ENCODE data around the gene RNGTT. TPM values are rescaled to one million over a fixed set of nuclear protein-coding genes. Genes with fewer than 3 reads are reported as not detected.

RNGTT gene
- total RNA-seq, 2 donors from 2014 or later, result 18.1 to 18.2 TPM

GRCh38 chr6:88655586-88655985, 307.8 kb downstream of the RNGTT start:
- Mint-ChIP-seq H3K27me3 (ENCODE audit: low read depth) (no peaks in the 10 kb centered on the region), H3K4me1 (ENCODE audit: low read depth) (no peaks in the 10 kb centered on the region), H3K4me3 (no peak overlapping the region), H3K27ac (peak overlapping the region; percentile 50), H3K36me3 (ENCODE audit: insufficient read depth in 2 of 2) (peaks cover 13% of the 10 kb centered on the region in 2 donors), H3K9me3 (peaks cover 2 to 6% of the 10 kb centered on the region in 2 donors)
- DNase-seq (no peak), ATAC-seq (replicated peaks in 1 of 2) (peak in 1 of 2 donors; percentile 69)

- Mint-ChIP-seq H3K36me3 (ENCODE audit: insufficient read depth in 2 of 2) (peaks cover 3 to 7% of the 10 kb centered on the region in 2 donors), H3K27me3 (ENCODE audit: low read depth) (no peaks in the 10 kb centered on the region), H3K4me1 (ENCODE audit: low read depth) (no peaks in the 10 kb centered on the region), H3K4me3 (no peak overlapping the region), H3K27ac (no peak overlapping the region), H3K9me3 (peaks cover 0 to 2% of the 10 kb centered on the region in 2 donors)
- ATAC-seq (replicated peaks in 1 of 2) (no peak), DNase-seq (no peak)
These were observed 309.5 kb downstream of the RNGTT start for GRCh38 chr6:88653936-88654335.

GRCh38 chr6:88651400-88651799, 312.0 kb downstream of the RNGTT start:
- H3K9me3 Mint-ChIP-seq, result peaks cover 0 to 3% of the 10 kb centered on the region in 2 donors
- DNase-seq, result no peak

DNA sequence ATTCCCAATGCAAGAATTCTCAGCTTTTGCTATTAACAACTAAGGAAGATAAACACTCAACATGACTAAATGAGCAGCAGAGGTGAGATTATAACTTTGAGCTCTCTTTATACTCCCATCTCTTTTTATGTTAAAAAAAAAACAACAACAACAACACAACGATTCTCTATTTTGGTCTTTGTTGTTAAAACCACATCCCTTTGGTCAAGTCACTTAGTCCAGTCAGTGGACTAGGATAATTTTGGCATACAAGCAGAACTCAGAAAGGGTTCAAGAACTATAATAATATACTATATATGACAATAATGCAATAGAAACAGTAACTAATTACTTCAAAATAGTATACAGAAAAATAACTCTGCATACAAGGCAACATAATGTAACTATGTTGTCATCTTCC, 312.4 kb downstream of the RNGTT start:
- ATAC-seq (replicated peaks in 1 of 2) (no peak), DNase-seq (no peak)
- Mint-ChIP-seq H3K27me3 (ENCODE audit: low read depth) (no peaks in the 10 kb centered on the region), H3K4me1 (ENCODE audit: low read depth) (no peaks in the 10 kb centered on the region), H3K9me3 (peaks cover 0 to 3% of the 10 kb centered on the region in 2 donors), H3K27ac (no peak overlapping the region), H3K4me3 (no peak overlapping the region), H3K36me3 (ENCODE audit: insufficient read depth in 2 of 2) (peaks cover 0 to 8% of the 10 kb centered on the region in 2 donors)

More at GRCh38 chr6:88651400-88651799, 312.0 kb downstream of the RNGTT start:
- peaks cover 0 to 8% of the 10 kb centered on the region in 2 donors for H3K36me3 Mint-ChIP-seq (ENCODE audit: insufficient read depth in 2 of 2)
- no peaks in the 10 kb centered on the region for H3K4me1 Mint-ChIP-seq (ENCODE audit: low read depth)
- no peak overlapping the region for H3K27ac Mint-ChIP-seq
- no peaks in the 10 kb centered on the region for H3K27me3 Mint-ChIP-seq (ENCODE audit: low read depth)
- no peak for ATAC-seq (replicated peaks in 1 of 2)
- no peak overlapping the region for H3K4me3 Mint-ChIP-seq

- H3K9me3 Mint-ChIP-seq, result peaks cover 0 to 5% of the 10 kb centered on the region in 2 donors
- DNase-seq, result no peak
- no peaks in the 10 kb centered on the region for H3K4me1 Mint-ChIP-seq (ENCODE audit: low read depth)
- H3K36me3 Mint-ChIP-seq (ENCODE audit: insufficient read depth in 2 of 2), result peaks cover 0 to 8% of the 10 kb centered on the region in 2 donors
- no peak overlapping the region for H3K4me3 Mint-ChIP-seq
- peak in 1 of 2 donors; percentile 63 for ATAC-seq (replicated peaks in 1 of 2)
- no peaks in the 10 kb centered on the region for H3K27me3 Mint-ChIP-seq (ENCODE audit: low read depth)
- no peak overlapping the region for H3K27ac Mint-ChIP-seq
These were observed 313.3 kb downstream of the RNGTT start for GRCh38 chr6:88650029-88650619.

DNA sequence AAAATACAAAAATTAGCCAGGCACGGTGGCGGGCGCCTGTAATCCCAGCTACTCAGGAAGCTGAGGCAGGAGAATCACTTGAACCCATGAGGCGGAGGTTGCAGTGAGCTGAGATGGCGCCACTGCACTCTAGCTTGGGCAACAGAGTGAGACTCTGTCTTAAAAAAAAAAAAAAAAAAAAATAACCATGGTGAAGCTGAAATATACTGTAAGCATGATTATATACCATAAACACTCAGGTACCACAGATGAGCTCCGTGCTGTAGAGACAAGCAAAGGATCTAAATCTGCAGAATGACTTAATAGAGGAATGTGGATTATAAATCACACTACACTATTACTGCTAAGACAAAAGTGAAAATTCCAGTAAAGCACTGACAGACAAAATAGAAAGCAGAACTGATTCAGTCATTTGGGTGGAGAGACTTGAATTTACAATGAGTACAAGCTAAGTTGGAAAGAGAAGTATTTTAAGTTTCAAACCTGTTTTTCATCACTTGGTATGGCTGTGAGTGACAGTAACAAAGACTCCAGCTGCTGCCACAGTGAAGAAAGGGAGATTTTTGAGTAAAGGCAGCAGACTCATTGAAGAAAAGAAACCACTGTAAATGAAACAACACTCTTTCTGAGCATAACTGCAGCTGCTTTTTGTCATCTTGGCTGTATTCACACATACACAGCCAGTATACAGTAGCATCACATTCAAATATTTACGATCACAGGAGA, 322.1 kb downstream of the RNGTT start:
- Mint-ChIP-seq H3K27ac (peak overlapping the region; percentile 31), H3K4me1 (ENCODE audit: low read depth) (peaks cover 9% of the 10 kb centered on the region), H3K9me3 (peaks cover 0 to 2% of the 10 kb centered on the region in 2 donors), H3K27me3 (ENCODE audit: low read depth) (no peaks in the 10 kb centered on the region), H3K36me3 (ENCODE audit: insufficient read depth in 2 of 2) (no peaks in the 10 kb centered on the region), H3K4me3 (peak overlapping the region in 1 of 2 donors; percentile 0)
- DNase-seq (no peak), ATAC-seq (replicated peaks in 1 of 2) (peak; percentile 63 to 94)

DNA sequence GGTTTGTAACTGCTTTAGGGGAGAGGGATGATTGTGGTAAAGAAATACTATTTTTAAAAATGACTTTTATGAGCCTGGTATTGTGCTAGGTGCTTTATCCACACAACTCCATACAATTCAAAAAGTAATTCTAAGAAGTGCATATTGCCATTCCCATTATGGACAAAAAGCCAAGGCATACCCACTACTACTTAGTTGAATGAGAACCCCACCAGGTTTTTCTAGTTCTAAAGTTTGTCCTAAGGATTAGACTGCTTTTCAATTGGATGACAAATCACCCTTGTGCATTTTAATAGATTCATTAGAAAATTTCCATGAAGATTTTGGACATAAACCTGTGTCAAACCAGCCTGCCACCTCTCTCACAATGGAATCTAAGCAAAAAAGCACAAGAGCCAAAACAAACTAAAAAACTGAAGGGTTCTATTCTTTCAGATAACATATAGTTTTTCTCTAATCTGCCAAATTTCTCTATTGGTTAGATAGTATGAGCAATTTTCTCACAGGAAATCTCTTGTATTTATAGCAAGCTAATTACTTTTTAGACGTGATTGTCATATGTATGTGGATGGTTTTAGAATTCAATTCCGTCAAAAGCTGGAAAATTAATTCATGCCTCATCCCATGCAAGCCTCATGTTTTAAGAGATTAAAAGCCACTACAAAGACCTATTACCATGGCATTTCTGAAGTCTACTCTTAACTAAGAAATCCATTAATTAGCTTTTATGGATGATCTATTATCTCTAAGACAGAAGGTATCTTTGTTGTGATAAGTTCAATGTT, 325.5 kb downstream of the RNGTT start:
- Mint-ChIP-seq H3K4me1 (ENCODE audit: low read depth) (peaks cover 9% of the 10 kb centered on the region), H3K9me3 (no peaks in the 10 kb centered on the region), H3K4me3 (no peak overlapping the region), H3K27ac (no peak overlapping the region), H3K36me3 (ENCODE audit: insufficient read depth in 2 of 2) (no peaks in the 10 kb centered on the region), H3K27me3 (ENCODE audit: low read depth) (no peaks in the 10 kb centered on the region)
- ATAC-seq (replicated peaks in 1 of 2), result no peak
- no peak for DNase-seq

GRCh38 chr6:88636871-88637270, 326.5 kb downstream of the RNGTT start:
- no peak for DNase-seq
- no peak for ATAC-seq (replicated peaks in 1 of 2)
- no peaks in the 10 kb centered on the region for H3K27me3 Mint-ChIP-seq (ENCODE audit: low read depth)
- H3K27ac Mint-ChIP-seq, result no peak overlapping the region
- H3K9me3 Mint-ChIP-seq, result no peaks in the 10 kb centered on the region
- H3K4me1 Mint-ChIP-seq (ENCODE audit: low read depth), result peaks cover 6% of the 10 kb centered on the region
- no peak overlapping the region for H3K4me3 Mint-ChIP-seq
- no peaks in the 10 kb centered on the region for H3K36me3 Mint-ChIP-seq (ENCODE audit: insufficient read depth in 2 of 2)

GRCh38 chr6:88633782-88634181, 329.6 kb downstream of the RNGTT start:
- ATAC-seq (replicated peaks in 1 of 2) (no peak), DNase-seq (no peak)
- Mint-ChIP-seq H3K27me3 (ENCODE audit: low read depth) (no peaks in the 10 kb centered on the region), H3K27ac (no peak overlapping the region), H3K4me3 (no peak overlapping the region), H3K9me3 (no peaks in the 10 kb centered on the region), H3K36me3 (ENCODE audit: insufficient read depth in 2 of 2) (no peaks in the 10 kb centered on the region), H3K4me1 (ENCODE audit: low read depth) (no peaks in the 10 kb centered on the region)

DNA sequence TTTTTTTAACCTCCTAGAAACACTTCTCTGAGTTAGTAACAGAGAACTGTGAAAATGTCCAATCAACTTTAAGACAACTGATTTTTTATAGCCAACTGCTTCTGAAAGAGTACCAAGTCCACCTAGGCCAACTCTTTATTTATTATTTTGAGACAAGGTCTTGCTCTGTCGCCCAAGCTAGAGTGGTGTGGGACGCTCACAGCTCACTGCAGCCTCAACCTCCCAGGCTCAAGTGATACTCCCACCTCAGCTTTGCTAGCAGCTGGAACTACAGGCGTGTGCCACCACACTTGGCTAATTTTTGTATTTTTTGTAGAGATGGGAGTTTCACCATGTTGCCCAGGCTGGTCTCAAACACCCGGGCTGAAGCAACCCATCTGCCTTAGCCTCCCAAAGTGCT, 331.6 kb downstream of the RNGTT start:
- Mint-ChIP-seq H3K27ac (no peak overlapping the region), H3K27me3 (ENCODE audit: low read depth) (no peaks in the 10 kb centered on the region), H3K9me3 (no peaks in the 10 kb centered on the region), H3K4me3 (no peak overlapping the region), H3K36me3 (ENCODE audit: insufficient read depth in 2 of 2) (no peaks in the 10 kb centered on the region), H3K4me1 (ENCODE audit: low read depth) (no peaks in the 10 kb centered on the region)
- DNase-seq (no peak), ATAC-seq (replicated peaks in 1 of 2) (no peak)

DNA sequence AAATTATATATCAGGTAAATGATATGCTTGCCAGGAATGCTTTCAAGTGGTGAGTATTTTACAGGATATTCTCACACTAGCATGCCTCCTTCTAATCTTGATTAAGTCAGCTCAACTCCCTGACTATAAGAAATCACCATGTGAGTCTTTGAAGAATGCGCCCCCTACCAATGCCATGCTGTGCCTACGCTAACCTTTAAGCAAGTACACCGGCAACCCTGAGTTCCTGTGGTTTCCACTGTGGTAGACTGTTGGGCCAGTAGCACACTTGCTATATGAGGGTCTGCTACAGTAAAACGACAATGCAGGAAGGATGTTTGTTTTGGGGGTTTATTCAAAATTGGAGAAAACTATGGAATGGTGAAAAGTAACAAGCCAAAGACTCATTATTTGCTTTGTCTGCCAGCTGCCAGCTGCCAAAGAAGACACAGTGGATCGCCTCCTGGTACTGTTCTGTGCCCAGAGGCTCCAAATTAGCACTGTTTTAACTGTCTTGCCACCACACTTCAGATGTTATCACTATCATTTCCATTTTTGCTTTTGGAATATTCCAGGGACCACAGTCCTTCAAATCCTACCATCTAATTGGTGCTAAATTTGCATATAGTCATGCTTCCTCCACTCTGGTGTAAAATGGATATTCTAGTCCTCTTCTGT, 333.5 kb downstream of the RNGTT start:
- no peaks in the 10 kb centered on the region for H3K36me3 Mint-ChIP-seq (ENCODE audit: insufficient read depth in 2 of 2)
- ATAC-seq (replicated peaks in 1 of 2), result no peak
- no peak overlapping the region for H3K4me3 Mint-ChIP-seq
- H3K27ac Mint-ChIP-seq, result no peak overlapping the region
- DNase-seq, result no peak
- no peaks in the 10 kb centered on the region for H3K9me3 Mint-ChIP-seq
- H3K27me3 Mint-ChIP-seq (ENCODE audit: low read depth), result no peaks in the 10 kb centered on the region
- no peaks in the 10 kb centered on the region for H3K4me1 Mint-ChIP-seq (ENCODE audit: low read depth)

DNA sequence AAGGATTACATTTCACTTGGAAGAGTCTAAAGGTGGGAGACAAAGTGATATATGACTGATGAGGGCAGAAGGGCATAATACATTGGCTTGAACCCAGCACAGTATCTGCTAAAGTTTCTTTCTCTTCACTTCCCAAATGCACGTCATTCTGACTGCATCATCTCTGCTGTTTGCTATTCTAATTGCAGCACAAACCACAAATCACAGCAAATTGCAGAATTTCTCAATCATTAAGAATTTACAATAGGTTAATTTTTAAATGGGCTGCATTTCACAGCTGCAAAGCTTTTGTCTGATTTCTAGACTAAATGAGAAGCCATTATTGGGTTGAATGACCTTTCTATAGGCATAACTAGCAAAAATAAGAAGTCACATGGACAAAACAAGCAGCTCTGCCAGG, 337.0 kb downstream of the RNGTT start:
- H3K9me3 Mint-ChIP-seq, result peaks cover 0 to 3% of the 10 kb centered on the region in 2 donors
- H3K27me3 Mint-ChIP-seq (ENCODE audit: low read depth), result no peaks in the 10 kb centered on the region
- no peak overlapping the region for H3K27ac Mint-ChIP-seq
- no peaks in the 10 kb centered on the region for H3K36me3 Mint-ChIP-seq (ENCODE audit: insufficient read depth in 2 of 2)
- no peaks in the 10 kb centered on the region for H3K4me1 Mint-ChIP-seq (ENCODE audit: low read depth)
- DNase-seq (no peak), ATAC-seq (replicated peaks in 1 of 2) (no peak)
- no peak overlapping the region for H3K4me3 Mint-ChIP-seq

DNA sequence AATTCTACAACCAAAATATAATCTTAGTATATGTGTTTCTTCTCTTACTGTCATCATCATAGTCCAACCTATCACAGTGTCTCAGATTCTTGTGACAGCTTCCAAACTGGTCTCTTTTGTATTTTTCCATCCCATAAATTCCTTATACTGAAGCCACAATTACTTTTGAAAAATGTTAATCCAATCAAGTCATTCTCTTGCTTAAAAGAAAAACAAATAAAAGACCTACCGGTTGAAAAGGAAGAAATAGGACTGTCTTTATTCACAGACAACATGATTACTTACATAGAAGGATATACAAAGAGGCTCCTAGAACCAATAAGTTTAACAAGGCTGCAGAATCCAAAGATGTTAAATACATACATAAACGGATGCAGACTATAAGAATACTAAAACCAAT, 339.9 kb downstream of the RNGTT start:
- Mint-ChIP-seq H3K9me3 (peaks cover 0 to 3% of the 10 kb centered on the region in 2 donors), H3K27ac (peak overlapping the region; percentile 29), H3K36me3 (ENCODE audit: insufficient read depth in 2 of 2) (no peaks in the 10 kb centered on the region), H3K27me3 (ENCODE audit: low read depth) (no peaks in the 10 kb centered on the region), H3K4me1 (ENCODE audit: low read depth) (no peaks in the 10 kb centered on the region), H3K4me3 (no peak overlapping the region)
- DNase-seq (no peak), ATAC-seq (replicated peaks in 1 of 2) (no peak)

Data from activated T-cell treated with anti-CD3 and anti-CD28 coated beads, Interleukin-2, amount 50 U/mL, for 72 hours (primary cell).